HG03469 (cell line): ENCODE results near the gene GRHL3.
"Not testable (repeated sequence)": the region's sequence is repeated elsewhere in the genome, so short reads cannot be mapped to it uniquely, and the experiment has no call there.

Experiments
- ATAC-seq: cut with Tn5 transposase; IDR thresholded peaks from one replicate; pipeline ENCODE4 v1.9.1; 2021; ENCODE audit warnings: mild to moderate bottlenecking, moderate library complexity, moderate number of reproducible peaks; ENCODE audit not compliant: unreplicated experiment

GRHL3 gene

DNA sequence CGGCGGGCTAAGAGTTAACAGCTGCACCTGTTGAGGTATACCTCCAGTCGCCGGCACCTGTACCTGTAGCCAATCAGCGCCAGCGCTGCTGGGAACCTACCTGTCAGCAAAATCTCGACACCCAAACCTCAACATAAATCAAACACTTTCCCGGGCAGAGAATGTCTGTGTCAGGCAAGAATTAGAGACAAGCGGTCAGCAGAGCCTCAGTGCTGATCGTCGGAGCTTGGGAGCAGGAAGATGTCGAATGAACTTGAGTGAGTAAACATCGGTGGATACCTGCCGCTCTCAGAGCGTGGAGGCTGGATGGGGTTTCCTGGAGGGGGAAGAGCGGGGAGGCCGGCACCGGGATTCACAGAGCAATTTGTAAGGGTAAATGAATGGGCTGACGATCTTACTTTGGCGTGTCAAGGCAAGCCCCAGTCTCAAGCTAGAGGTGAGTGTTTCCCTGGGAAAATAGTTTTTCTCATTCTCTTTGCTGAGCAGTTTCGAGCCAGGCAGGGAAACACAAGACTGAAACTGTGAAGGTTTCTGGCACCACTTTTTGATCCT is at the start of gene GRHL3:
GRHL3 (plus strand) TSS at position 46 of the 552 bp plus-strand sequence; CDS start at position 241, 195 bp downstream.
- no peak for ATAC-seq

DNA sequence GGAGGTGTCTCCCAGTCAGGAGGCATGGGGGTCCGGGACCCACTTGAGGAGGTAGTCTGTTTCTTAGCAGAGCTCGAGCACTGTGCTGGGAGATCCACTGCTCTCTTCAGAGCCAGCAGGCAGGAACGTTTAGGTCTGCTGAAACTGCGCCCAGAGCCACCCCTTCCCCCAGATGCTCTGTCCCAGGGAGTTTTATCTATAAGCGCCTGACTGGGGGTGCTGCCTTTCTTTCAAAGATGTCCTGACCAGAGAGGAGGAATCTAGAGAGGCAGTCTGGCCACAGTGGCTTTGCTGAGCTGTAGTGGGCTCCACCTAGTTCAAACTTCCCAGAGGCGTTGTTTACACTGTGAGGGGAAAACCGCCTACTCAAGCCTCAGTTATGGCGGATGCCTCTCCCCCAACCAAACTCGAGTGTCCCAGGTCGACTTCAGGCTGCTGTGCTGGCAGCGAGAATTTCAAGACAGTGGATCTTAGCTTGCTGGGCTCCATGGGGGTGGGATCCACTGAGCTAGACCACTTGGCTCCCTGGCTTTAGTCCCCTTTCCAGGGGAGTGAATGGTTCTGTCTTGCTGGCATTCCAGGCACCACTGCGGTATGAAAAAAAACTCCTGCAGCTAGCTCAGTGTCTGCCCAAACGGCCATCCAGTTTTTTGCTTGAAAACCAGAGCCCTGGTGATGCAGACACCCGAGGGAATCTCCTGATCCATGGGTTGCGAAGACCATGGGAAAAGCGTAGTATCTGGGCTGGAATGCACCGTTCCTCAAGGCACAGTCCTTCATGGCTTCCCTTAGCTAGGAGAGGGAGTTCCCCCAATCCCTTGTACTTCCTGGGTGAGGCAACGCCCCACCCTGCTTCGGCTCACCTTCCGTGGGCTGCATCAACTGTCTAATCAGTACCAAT is 44.7 kb upstream of the GRHL3 start:
- ATAC-seq: not testable (repeated sequence)

DNA sequence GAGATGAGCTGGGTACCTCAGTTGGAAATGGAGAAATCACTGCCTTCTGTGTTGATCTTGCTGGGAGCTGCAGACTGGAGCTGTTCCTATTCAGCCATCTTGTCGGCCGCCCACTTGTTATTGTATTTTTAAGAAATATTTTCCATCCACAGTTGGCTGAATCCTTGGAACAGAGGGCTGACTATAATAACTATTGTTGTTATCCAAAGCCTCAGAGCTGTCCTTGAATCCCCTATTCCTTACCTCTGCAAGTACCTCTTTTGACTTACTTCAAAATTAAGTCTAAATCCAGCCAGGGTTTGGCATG is 44.1 kb upstream of the GRHL3 start:
- no peak for ATAC-seq

DNA sequence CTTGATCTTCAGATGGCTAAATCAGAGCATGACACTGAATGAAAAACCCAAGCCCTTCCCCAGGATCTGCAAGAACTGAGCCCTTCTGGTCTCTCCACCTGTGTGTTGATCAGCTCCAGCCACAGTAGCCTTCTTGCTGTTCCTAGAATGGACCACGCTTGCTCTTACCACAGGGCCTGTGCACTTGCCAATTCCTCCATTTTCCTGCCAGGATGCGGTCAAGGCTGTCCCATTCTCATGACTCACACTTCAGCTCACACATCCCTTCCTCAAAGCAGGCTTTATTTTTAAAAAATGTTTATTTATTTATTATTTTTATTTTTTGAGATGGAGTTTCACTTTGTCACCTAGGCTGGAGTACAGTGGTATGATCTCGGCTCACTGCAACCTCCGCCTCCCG is 43.6 kb upstream of the GRHL3 start:
- ATAC-seq: no peak

DNA sequence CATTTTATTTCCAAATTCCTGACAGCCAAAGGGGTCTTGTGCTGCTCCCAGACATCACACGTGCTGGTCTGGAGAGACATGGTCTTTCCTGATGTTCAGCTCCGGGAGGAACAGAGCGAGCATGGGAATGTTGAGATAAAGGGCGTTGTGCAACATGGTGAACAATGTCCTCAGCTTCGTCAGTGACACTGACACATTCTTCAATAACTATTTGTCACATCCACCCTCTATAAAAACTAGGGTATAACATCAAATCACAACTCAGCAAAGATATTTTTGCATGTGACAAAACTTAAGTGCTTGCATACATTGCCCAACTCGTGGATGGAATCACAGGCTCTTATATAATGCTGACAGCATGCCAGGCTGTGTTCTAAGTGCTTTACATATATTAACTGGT is 42.4 kb upstream of the GRHL3 start:
- no peak for ATAC-seq

DNA sequence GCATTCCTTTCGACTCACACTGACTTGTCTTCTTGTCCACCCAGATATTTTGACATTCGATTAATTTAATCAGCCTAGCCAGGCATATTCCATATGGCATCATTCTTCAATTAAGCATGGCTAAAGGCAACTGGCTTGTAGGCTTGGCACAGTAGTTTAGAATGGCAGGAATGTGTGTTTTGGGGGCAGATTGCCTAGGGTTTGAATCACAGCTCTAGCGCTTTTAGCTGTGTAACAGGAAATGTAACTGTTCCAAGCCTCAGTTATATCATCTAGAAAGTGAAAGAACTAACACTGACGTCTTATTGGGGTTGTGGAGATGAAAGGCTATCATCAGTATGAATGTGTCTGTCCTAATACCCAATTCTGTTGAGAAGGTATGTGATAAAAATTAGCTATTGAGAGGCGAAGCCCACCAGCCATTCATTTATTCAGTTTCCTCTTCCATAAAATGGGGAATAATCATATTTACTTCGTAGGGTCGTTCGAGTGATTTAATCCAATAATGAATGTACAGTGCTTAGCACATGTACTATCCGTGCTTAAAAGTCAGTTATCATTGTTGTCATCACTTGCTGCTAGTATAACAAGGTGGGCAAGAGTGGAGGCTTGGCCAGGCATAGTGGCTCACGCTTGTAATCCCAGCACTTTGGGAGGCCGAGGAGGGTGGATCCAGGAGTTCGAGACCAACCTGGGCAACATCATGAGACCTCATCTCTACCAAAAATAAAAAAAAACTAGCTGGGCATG is 41.6 kb upstream of the GRHL3 start:
- ATAC-seq: no peak

DNA sequence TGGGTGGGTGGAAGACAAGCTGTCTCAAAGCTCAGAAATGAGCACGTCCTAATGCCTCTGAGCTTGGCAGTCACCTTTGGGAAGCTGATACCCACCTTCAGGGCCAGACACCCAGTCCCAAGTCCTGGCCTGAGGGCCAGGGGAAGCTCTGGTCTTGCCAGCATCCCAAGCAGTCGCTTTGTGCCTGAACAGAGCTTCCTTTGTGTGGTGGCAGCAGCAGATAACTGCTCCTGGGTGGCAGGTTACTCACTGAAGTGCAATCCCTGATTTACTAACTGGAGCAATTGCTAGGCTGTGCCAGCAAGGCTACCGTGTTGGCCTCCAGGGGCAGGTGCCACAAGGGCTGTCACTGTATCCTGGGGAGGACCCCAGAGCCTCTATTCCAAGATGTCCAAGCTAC is 40.4 kb upstream of the GRHL3 start:
- ATAC-seq: no peak

DNA sequence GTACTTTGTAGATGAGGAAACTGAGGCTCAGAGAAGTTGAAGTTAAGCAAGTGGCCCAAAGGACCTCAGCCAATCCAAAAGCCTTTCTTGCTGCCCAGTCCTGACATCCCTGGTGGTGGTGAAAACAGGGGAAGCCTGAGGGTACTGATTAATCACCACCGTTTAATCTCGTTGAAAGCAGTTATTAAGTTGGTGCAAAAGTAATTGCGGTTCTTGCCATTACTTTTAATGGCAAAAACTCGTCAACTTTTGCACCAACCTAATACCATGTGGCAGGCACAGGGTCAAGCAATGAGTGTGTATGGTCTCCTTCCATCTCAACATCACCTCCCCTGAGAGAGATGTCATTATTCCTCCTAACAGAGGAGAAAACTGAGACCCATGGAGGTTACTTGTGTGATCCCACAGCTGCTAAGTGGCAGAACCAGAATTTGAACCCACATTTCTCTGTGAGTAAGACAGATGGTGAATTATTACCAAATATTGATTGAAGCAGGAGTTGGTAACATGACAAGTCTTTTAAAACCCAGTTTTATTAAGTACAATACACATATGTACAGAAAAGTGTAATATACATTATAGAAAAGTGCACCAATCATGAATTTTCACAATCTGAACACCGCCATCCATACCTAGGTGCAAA is 39.4 kb upstream of the GRHL3 start:
- no peak for ATAC-seq

DNA sequence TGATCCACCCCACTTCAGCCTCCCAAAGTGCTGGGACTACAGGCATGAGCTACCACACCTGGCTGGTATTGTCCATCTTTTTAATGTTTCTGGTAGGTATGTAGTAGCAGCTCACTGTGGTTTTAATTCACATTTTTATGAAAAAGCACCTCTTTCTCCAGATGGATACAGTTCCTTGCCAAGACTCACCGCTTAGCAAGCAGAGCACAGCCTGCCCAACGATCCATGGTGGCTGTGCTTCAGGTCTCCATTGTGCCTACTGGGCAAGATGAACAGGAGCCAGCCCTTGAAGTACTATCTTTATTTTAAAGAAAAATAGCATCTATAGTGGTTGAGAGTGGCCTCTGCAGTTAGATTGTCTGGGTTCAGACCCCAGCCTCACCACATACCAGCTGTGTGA is 37.6 kb upstream of the GRHL3 start:
- ATAC-seq: no peak

DNA sequence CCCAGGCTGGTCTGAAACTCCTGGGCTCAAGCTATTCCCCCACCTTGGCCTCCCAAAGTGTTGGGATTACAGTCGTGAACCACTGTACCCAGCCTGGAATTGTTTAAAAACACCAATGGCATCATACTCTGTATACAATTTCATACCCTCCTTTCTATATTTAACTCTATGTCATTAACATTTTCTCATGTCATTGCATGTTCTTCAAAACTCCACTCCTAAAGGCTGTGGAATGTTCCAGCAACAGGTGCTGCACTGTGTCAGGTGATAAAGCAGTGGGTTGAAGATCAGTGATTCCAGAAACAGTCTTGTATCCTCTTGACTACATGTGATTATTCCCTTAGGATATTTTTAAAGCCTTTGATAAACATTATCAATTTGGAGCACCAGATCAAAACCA is 36.7 kb upstream of the GRHL3 start:
- ATAC-seq: no peak

DNA sequence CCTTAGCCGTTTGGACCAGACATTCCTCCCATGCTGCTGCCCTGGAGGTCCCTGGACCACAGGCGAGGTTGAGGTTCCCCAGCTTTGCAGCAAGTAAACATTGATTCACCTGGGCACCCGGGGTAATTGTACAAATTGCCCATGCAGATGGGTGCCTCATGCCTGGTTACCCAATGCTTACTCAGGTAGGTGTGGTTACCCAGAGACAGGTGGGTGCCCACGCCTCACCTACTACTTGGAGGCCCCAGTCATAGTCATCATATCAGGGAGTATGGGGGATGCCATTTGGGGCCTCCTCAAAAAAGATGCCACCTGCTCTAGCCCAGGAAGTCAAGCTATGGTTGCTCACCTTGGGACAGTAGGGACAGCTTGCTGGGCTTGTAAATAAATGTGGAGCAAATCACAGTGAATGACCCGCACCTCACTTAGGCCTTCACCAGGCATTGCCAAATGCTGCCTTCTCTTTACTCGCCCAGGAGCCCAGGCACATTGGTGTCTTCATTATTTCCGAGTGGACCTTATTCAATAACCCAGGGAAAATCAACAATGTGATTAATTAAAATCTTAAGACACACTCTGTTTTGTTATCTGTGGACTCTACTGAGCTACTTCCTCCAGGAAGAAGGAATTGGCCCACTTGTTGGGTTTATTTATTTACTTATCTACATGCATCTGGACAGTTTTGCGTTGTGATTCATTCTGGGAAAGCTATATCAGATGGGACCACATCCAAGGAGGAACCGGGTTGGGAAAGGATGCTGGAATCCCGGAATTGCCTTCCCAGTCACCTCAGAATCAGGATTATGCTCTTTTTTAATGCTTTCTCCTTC is 35.6 kb upstream of the GRHL3 start:
- no peak for ATAC-seq

DNA sequence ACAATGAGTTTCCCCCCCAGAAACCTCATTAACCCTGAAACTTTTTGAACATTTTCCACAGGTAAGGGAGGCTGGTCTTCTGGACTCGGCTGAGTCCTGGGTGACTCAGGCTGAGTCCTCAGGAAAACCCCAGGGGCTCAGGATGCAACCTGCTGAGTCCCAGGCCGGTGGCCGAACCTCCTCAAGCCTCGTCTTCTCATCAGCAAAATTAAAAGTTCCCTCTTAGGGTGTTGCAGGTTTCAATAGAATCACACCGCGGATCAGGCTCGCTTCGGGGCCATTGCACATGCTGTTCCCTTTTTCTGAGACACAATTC is 35.0 kb upstream of the GRHL3 start:
- no peak for ATAC-seq

DNA sequence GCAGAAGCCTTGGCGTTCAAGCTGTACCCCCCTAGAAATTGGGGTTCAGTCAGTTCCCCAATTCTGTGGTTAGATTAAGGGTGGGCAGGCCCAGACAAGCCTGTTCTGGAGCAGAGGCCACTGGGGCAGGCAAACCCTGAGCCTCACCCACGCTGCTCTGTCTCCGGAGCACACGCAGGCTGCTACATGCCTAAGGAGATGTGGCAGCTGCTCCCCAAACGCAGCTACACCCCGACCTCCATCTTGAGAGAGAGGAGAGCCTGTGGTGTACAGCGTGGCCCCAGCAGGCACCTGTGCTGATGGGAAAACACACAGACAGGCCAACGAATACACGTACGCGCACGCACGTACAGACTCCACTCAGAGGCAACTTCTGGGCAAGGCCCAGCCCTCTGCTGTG is 33.9 kb upstream of the GRHL3 start:
- ATAC-seq: no peak

DNA sequence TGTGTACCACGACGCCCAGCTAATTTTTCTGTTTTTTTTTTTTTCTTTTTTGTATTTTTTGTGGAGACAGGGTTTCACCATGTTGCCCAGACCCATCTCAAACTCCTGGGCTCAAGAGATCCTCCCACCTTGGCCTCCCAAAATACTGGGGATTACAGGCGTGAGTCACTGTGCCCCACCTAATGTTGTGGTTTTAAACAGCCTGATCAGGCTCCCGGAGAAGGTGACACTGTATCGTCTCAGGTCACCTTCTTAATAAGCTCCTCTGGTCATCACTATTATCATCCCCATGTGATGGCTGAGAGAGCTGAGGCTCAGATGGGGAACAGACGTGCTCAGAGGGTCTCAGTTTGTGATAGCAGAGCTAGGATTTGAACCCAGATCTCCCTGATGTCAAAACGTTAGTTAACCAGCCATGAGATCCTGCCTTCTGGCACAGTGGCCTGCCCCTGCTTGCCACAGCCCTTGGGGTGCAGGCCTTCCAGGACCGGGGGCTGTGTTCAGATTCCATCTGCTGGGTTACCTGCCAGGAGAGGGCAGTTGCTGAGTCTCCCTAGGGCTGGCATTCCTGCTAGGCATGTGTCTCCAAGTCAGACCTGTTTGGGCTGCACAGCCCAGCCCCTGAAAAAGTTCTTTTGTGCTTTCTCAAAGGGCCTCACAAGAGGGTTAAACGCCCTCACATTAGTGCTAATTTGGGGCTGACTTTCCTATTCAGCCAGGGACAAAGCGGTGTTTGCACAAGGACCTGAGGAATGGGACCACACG is 32.7 kb upstream of the GRHL3 start:
- ATAC-seq: no peak

DNA sequence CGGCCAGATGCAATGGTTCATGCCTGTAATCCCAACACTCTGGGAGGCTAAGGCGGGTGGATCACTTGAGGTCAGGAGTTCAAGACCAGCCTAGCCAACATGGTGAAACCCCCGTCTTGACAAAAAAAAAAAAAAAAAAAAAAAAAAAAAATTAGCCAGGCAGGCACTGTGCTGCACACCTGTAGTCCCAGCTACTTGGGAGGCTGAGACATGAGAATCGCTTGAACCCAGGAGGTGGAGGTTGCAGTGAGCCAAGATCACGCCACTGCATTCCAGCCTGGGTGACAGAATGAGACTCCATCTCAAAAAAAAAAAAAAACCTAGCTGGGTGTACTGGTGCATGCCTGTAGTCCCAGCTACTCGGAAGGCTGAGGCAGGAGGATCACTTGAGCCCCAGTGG is 31.4 kb upstream of the GRHL3 start:
- ATAC-seq: not testable (repeated sequence)

DNA sequence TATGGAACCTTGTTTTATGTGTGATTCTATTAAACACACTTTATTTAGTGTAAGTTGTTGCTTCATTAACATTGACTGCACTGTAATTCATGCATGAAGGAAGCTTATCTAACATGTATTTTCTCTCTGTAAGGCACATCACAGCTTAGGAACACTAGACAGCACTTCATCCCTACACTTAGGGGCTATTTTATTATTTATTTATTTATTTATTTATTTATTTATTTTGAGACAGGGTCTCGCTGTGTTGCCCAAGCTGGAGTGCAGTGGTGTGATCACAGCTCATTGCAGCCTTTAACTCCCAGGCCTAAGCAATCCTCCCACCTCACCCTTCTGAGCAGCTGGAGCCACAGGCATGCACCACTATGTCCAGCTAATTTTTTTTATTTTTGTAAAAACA is 30.7 kb upstream of the GRHL3 start:
- ATAC-seq: no peak

DNA sequence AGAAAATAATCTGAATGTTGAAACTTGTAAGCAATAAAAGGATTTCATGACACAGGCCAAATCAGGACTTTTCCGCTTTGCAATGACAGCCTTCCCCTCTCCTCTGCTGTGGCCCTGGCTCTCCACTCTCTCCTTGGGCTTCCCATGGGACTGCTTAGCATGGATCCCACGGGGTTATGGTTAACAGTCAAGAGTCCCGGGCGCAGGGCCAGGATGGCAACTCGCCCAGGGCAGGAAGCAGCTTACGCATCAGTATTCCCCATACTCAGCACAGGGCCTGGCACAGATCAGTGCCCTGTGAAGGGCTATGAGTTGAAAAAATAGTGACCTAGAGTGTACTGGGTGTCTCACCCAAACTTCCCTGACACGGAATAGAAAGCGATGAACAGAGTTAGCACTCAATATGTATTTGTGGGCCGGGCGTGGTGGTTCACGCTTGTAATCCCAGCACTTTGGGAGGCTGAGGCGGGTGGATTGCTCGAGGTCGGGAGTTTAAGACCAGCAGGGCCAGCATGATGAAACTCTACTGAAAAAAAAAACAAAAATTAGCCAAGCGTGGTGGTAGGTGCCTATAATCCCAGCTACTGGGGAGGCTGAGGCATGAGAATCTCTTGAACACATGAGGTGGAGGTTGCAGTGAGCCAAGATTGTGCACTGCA is 29.1 kb upstream of the GRHL3 start:
- no peak for ATAC-seq

DNA sequence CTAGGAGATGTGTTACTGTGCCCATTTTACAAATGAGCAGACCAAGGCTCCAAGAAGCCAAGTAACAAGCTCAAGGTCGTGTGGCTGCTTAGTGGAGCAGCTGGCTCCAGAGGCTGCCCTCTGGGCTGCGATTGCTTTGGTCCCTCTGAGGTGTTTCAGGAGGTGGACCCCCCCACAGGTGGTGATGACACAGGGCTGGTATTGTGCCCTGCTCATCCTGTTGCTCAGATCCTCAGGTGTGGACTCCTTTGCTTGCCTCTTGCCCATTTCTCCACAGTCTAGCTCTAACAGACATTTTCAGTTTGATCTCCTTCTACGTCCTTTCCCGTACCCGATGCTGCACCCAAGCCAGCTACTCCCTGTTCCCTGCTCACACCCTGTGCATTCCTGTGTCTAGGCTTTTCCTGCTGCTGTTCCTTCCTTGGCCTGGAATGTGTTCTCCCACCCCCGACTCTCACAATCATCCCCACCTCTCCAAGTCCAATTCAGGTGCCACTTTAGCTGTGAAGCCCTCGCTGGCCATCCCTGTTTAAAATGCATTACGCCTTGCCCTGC is 28.1 kb upstream of the GRHL3 start:
- ATAC-seq: no peak

DNA sequence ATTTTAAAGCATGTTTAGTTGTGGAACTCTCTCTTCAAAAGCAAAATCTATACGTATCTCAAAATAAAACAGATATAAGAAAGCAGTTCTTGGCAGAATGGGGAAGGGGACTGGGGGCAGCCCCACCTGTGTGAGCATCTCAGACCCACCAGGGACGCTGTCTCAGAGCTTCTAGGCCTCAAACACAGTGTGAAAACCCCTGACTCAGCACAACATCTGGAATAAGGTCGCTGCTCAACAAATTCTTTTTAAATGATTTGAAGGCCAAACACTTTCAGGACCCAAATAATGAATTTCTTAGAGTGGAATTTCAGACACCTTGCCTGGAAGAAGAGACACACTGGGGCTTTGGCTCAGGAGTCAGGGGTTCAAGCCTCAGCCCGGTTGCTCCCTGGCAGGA is 27.1 kb upstream of the GRHL3 start:
- ATAC-seq: no peak
